ENCODE measurements around the gene PITRM1.

The PITRM1 gene

DNA sequence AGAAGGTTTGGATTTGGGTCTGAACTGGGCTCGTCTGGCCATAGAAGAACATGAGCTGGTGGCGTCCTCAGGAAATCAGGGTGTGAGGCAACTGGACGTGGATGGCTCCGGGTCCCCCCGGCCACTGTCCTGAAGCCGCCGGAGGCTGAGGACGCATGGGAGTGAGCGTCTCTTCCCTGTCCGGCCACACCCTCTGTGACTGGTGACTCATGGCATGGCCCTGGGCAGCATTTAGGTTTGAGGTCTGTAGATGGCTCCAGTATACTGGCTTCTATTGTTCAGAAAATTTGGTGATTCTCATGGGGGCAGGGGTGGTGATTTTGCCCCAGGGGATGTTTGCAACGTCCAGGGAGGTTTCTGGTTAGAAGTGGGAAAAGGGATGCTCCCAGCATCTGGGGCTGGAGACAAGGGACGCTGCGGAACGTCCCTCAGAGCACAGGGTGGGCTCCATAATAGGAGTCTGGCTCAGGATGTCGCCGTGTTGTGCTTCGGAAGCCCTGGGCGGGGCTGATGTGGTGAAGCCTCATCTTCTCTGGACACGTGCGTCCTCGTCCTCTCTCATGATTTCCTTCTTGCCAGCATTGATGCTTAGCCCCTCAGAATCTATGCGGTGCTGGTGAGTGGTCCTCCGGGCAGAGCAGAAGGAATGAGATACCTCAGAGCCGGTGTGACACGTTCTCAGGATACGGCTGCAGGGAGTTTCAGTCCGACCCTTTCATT lies 49.9 kb downstream of the PITRM1 start:
- Histone ChIP-seq H3K36me3 (replicated peaks in 1 of 2; ENCODE audit: control insufficient read depth in 2 of 2, insufficient read depth in 2 of 2, low read length in 2 of 2) (peaks cover 0 to 15% of the 10 kb centered on the region in 2 donors), H3K14ac (ENCODE audit: low read length) (no peak overlapping the region)

DNA sequence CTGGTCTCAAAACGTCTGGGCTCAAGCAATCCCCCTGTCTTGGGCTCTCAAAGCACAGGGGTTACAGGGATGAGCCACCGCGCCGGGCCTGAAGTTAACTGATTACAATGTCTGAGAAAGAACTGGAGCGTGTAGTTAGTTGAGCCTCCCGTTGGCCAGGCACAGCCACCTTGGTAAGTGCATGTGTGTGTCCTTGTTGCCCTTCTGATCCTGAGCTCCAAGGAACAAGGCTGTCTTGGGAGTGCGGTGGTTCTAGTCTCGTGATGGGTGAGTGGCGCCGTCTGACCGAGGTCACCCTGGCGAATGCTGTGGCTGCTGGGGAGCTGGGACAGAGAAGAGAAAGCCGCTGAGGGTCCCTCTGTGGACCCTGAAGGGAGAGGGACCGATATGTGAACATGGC lies 50.5 kb downstream of the PITRM1 start:
- Histone ChIP-seq H2BK5ac (ENCODE audit: low read length) (no peak overlapping the region), H3K9ac (ENCODE audit: low read depth, low read length, poor library complexity) (peak overlapping the region; percentile 50), H2BK12ac (ENCODE audit: low read length) (no peak overlapping the region), H4K91ac (ENCODE audit: low read depth, low read length, poor library complexity) (no peak overlapping the region), H3K27me3 (ENCODE audit: control insufficient read depth in 3 of 3, insufficient read depth in 3 of 3, low read depth in 1 of 3, low read length in 3 of 3) (no peaks in the 10 kb centered on the region), H3K23ac (ENCODE audit: low read depth, low read length, poor library complexity) (no peak overlapping the region), H3K4ac (ENCODE audit: low read length) (no peak overlapping the region), H2BK15ac (ENCODE audit: low read length) (no peak overlapping the region), H3K27ac (replicated peaks; ENCODE audit: low read length) (no peak overlapping the region), H2BK120ac (ENCODE audit: low read depth, low read length) (no peak overlapping the region), H3K4me1 (ENCODE audit: control insufficient read depth in 2 of 2, insufficient read depth in 1 of 2, low read depth in 1 of 2, low read length in 2 of 2) (peaks cover 0 to 9% of the 10 kb centered on the region in 2 donors), H3K4me3 (ENCODE audit: low read length in 2 of 2) (no peak overlapping the region), H3K79me1 (ENCODE audit: low read depth, low read length) (no peaks in the 10 kb centered on the region), H3K14ac (ENCODE audit: low read length) (no peak overlapping the region), H3K36me3 (replicated peaks in 1 of 2; ENCODE audit: control insufficient read depth in 2 of 2, insufficient read depth in 2 of 2, low read length in 2 of 2) (peaks cover 0 to 15% of the 10 kb centered on the region in 2 donors), H3K18ac (ENCODE audit: low read length) (no peak overlapping the region), H2AK5ac (ENCODE audit: low read depth, low read length) (no peak overlapping the region), H3K4me2 (ENCODE audit: insufficient read depth, low read length, poor library complexity, severe bottlenecking) (no peak overlapping the region), H3K9me3 (replicated peaks in 1 of 2; ENCODE audit: control insufficient read depth in 2 of 2, insufficient read depth in 1 of 2, low read depth in 1 of 2, low read length in 2 of 2) (peaks cover 0 to 2% of the 10 kb centered on the region in 2 donors), H4K8ac (ENCODE audit: low read depth, low read length) (no peak overlapping the region), H2AFZ (ENCODE audit: low read length) (no peak overlapping the region)
- no CpG with 5 or more reads among the region's 14 CpGs for WGBS, 2 donors (ENCODE audit: extremely low coverage in 2 of 2, insufficient read length in 2 of 2, insufficient replicate concordance in 1 of 2)
- no peak for DNase-seq (ENCODE audit: low spot score)

More for the DNA sequence above, 49.9 kb downstream of the PITRM1 start:
- no peak overlapping the region for H3K23ac ChIP-seq (ENCODE audit: low read depth, low read length, poor library complexity)
- H3K27me3 ChIP-seq (ENCODE audit: control insufficient read depth in 3 of 3, insufficient read depth in 3 of 3, low read depth in 1 of 3, low read length in 3 of 3) = no peaks in the 10 kb centered on the region
- H3K4me1 ChIP-seq (ENCODE audit: control insufficient read depth in 2 of 2, insufficient read depth in 1 of 2, low read depth in 1 of 2, low read length in 2 of 2) = peaks cover 0 to 13% of the 10 kb centered on the region in 2 donors
- H2AFZ ChIP-seq (ENCODE audit: low read length) = no peak overlapping the region
- H3K27ac ChIP-seq (replicated peaks; ENCODE audit: low read length) = no peak overlapping the region
- no peak overlapping the region for H2BK15ac ChIP-seq (ENCODE audit: low read length)
- H2BK5ac ChIP-seq (ENCODE audit: low read length) = no peak overlapping the region
- no peak overlapping the region for H2BK120ac ChIP-seq (ENCODE audit: low read depth, low read length)
- no peaks in the 10 kb centered on the region for H3K79me1 ChIP-seq (ENCODE audit: low read depth, low read length)
- no peak overlapping the region for H3K4me2 ChIP-seq (ENCODE audit: insufficient read depth, low read length, poor library complexity, severe bottlenecking)
- H2AK5ac ChIP-seq (ENCODE audit: low read depth, low read length) = no peak overlapping the region
- H2BK12ac ChIP-seq (ENCODE audit: low read length) = no peak overlapping the region
- H3K18ac ChIP-seq (ENCODE audit: low read length) = no peak overlapping the region
- no peak overlapping the region for H4K8ac ChIP-seq (ENCODE audit: low read depth, low read length)
- peaks cover 0 to 2% of the 10 kb centered on the region in 2 donors for H3K9me3 ChIP-seq (replicated peaks in 1 of 2; ENCODE audit: control insufficient read depth in 2 of 2, insufficient read depth in 1 of 2, low read depth in 1 of 2, low read length in 2 of 2)
- H3K9ac ChIP-seq (ENCODE audit: low read depth, low read length, poor library complexity) = no peak overlapping the region
- no peak for DNase-seq (ENCODE audit: low spot score)
- no peak overlapping the region for H4K91ac ChIP-seq (ENCODE audit: low read depth, low read length, poor library complexity)
- WGBS, 2 donors (ENCODE audit: extremely low coverage in 2 of 2, insufficient read length in 2 of 2, insufficient replicate concordance in 1 of 2) = no CpG with 5 or more reads among the region's 27 CpGs
- no peak overlapping the region for H3K4me3 ChIP-seq (ENCODE audit: low read length in 2 of 2)
- H3K4ac ChIP-seq (ENCODE audit: low read length) = no peak overlapping the region

DNA sequence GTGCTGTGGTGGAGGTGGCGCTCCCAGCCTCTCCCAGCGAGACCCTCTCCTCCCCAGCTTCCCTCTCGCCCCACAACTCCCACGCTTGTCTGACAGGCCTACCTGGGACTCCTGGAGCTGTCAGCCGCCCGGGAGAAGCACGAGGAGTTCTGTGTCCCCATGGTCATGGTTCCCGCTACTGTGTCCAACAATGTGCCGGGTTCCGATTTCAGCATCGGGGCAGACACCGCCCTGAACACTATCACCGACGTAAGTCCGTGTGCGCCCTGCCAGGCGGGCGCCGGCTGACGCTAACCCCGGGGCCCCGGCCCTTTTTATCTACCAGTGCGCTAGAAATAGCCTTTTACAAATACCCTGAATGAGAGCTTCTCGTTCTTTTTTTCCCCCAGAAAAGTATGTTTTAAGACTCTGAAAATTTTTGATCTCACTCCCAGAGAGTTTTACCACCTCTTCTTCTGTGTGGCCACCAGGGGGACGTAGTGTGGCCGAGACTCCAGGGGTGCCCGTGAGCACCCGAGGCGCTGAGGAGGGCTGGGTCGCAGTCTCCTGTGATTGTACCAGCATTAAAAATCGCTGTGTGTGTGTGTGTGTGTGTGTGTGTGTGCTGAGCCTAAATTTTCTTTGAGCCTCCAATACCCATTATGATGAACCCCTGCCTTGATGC lies 52.7 kb downstream of the PITRM1 start:
- no peak overlapping the region for H3K14ac ChIP-seq (ENCODE audit: low read length)
- H3K4ac ChIP-seq (ENCODE audit: low read length) = no peak overlapping the region
- H2BK5ac ChIP-seq (ENCODE audit: low read length) = no peak overlapping the region
- no peaks in the 10 kb centered on the region for H3K27me3 ChIP-seq (ENCODE audit: control insufficient read depth in 3 of 3, insufficient read depth in 3 of 3, low read depth in 1 of 3, low read length in 3 of 3)
- no CpG with 5 or more reads among the region's 31 CpGs for WGBS, 2 donors (ENCODE audit: extremely low coverage in 2 of 2, insufficient read length in 2 of 2, insufficient replicate concordance in 1 of 2)
- H3K9ac ChIP-seq (ENCODE audit: low read depth, low read length, poor library complexity) = peak overlapping the region; percentile 36
- peak overlapping the region; percentile 10 for H2AK5ac ChIP-seq (ENCODE audit: low read depth, low read length)
- peaks cover 0 to 18% of the 10 kb centered on the region in 2 donors for H3K36me3 ChIP-seq (replicated peaks in 1 of 2; ENCODE audit: control insufficient read depth in 2 of 2, insufficient read depth in 2 of 2, low read length in 2 of 2)
- no peak overlapping the region for H3K27ac ChIP-seq (replicated peaks; ENCODE audit: low read length)
- DNase-seq (ENCODE audit: low spot score) = no peak
- H2BK120ac ChIP-seq (ENCODE audit: low read depth, low read length) = no peak overlapping the region
- H3K4me3 ChIP-seq (ENCODE audit: low read length in 2 of 2) = no peak overlapping the region
- peak overlapping the region; percentile 15 for H2BK15ac ChIP-seq (ENCODE audit: low read length)
- H3K4me1 ChIP-seq (ENCODE audit: control insufficient read depth in 2 of 2, insufficient read depth in 1 of 2, low read depth in 1 of 2, low read length in 2 of 2) = no peaks in the 10 kb centered on the region
- H4K91ac ChIP-seq (ENCODE audit: low read depth, low read length, poor library complexity) = no peak overlapping the region
- no peak overlapping the region for H2AFZ ChIP-seq (ENCODE audit: low read length)
- peak overlapping the region; percentile 30 for H3K18ac ChIP-seq (ENCODE audit: low read length)
- H3K4me2 ChIP-seq (ENCODE audit: insufficient read depth, low read length, poor library complexity, severe bottlenecking) = no peak overlapping the region
- no peaks in the 10 kb centered on the region for H3K79me1 ChIP-seq (ENCODE audit: low read depth, low read length)
- H4K8ac ChIP-seq (ENCODE audit: low read depth, low read length) = no peak overlapping the region
- H2BK12ac ChIP-seq (ENCODE audit: low read length) = no peak overlapping the region
- peaks cover 0 to 2% of the 10 kb centered on the region in 2 donors for H3K9me3 ChIP-seq (replicated peaks in 1 of 2; ENCODE audit: control insufficient read depth in 2 of 2, insufficient read depth in 1 of 2, low read depth in 1 of 2, low read length in 2 of 2)
- no peak overlapping the region for H3K23ac ChIP-seq (ENCODE audit: low read depth, low read length, poor library complexity)

DNA sequence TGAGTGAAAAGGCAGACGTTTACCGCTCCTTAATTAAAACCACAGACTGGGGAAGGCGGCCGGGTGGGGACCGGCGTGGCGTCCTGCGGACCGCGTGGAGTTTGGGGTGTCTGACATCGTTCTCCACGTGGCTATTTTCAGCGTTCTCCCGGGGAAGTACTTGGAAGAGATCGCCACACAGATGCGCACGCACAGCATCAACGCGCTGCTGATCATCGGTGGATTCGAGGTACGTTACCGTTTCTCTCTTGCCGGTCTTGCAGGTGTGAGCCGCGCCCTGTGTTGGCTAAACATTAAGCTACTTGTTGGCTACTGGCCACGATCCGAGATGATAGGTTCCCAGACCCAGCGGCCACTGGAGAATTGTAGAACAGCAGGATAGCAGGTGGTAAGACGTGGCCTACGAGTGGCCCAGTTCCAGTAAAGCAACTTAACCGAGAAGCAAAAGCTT lies 53.9 kb downstream of the PITRM1 start:
- Histone ChIP-seq H2BK15ac (ENCODE audit: low read length) (no peak overlapping the region), H3K23ac (ENCODE audit: low read depth, low read length, poor library complexity) (no peak overlapping the region), H3K4me3 (ENCODE audit: low read length in 2 of 2) (no peak overlapping the region), H3K36me3 (replicated peaks in 1 of 2; ENCODE audit: control insufficient read depth in 2 of 2, insufficient read depth in 2 of 2, low read length in 2 of 2) (peaks cover 0 to 21% of the 10 kb centered on the region in 2 donors), H3K14ac (ENCODE audit: low read length) (no peak overlapping the region), H2BK5ac (ENCODE audit: low read length) (no peak overlapping the region), H2BK120ac (ENCODE audit: low read depth, low read length) (no peak overlapping the region), H3K4ac (ENCODE audit: low read length) (no peak overlapping the region), H4K91ac (ENCODE audit: low read depth, low read length, poor library complexity) (no peak overlapping the region), H3K27ac (replicated peaks; ENCODE audit: low read length) (no peak overlapping the region), H2AFZ (ENCODE audit: low read length) (no peak overlapping the region), H2AK5ac (ENCODE audit: low read depth, low read length) (no peak overlapping the region), H3K27me3 (ENCODE audit: control insufficient read depth in 3 of 3, insufficient read depth in 3 of 3, low read depth in 1 of 3, low read length in 3 of 3) (no peaks in the 10 kb centered on the region), H3K9ac (ENCODE audit: low read depth, low read length, poor library complexity) (no peak overlapping the region), H3K4me2 (ENCODE audit: insufficient read depth, low read length, poor library complexity, severe bottlenecking) (no peak overlapping the region), H3K79me1 (ENCODE audit: low read depth, low read length) (no peaks in the 10 kb centered on the region), H3K9me3 (replicated peaks in 1 of 2; ENCODE audit: control insufficient read depth in 2 of 2, insufficient read depth in 1 of 2, low read depth in 1 of 2, low read length in 2 of 2) (peaks cover 0 to 2% of the 10 kb centered on the region in 2 donors), H4K8ac (ENCODE audit: low read depth, low read length) (no peak overlapping the region), H3K18ac (ENCODE audit: low read length) (no peak overlapping the region), H2BK12ac (ENCODE audit: low read length) (no peak overlapping the region), H3K4me1 (ENCODE audit: control insufficient read depth in 2 of 2, insufficient read depth in 1 of 2, low read depth in 1 of 2, low read length in 2 of 2) (no peaks in the 10 kb centered on the region)
- DNase-seq (ENCODE audit: low spot score) = no peak
- WGBS, 2 donors (ENCODE audit: extremely low coverage in 2 of 2, insufficient read length in 2 of 2, insufficient replicate concordance in 1 of 2) = no CpG with 5 or more reads among the region's 32 CpGs

Data from neuronal stem cell (in vitro differentiated cells).